Hematopoietic multipotent progenitor cell (in vitro differentiated cells): ENCODE data around the gene AP3S2. TPM values are rescaled to one million over a fixed set of nuclear protein-coding genes. Genes with fewer than 3 reads are reported as not detected.
"Not testable (repeated sequence)": the region's sequence is repeated elsewhere in the genome, so short reads cannot be mapped to it uniquely, and the experiment has no call there.

Experiments
- DNase-seq, 3 donors: peaks; one replicate each; pipeline ENCODE4 v3.0.0-alpha.2; 2011 to 2015; ENCODE audit warnings: low read depth in 2 of 3, low spot score in 2 of 3
- small RNA-seq: library from RNA; depleted of rRNA; stranded (forward); fragments of <200 nt; gene quantifications from one replicate; pipeline ENCODE3, GENCODE V24; 2012
- total RNA-seq: library from RNA; depleted of rRNA; stranded (reverse); fragments of >200 nt; gene quantifications from one replicate; pipeline ENCODE4 v1.2.3, GENCODE V29; 2012

Gene AP3S2
- total RNA-seq, 1 donor, result 20.2 TPM

GRCh38 chr15:89783861-89784685 lies 109.7 kb downstream of the AP3S2 start:
- DNase-seq, result no peak

- DNase-seq, result no peak
Measured at GRCh38 chr15:89783111-89783860, 110.5 kb downstream of the AP3S2 start.

GRCh38 chr15:89782619-89782950 lies 111.2 kb downstream of the AP3S2 start:
- DNase-seq, result not testable (repeated sequence)

- DNase-seq, result no peak
Measured at GRCh38 chr15:89781891-89782618, 111.7 kb downstream of the AP3S2 start.

- DNase-seq, result peak in 2 of 3 donors; percentile 24 to 35
Measured at GRCh38 chr15:89781055-89781454, 112.7 kb downstream of the AP3S2 start.

- DNase-seq, result no peak
Measured at GRCh38 chr15:89780601-89781000, 113.2 kb downstream of the AP3S2 start.

Small RNAs within 50 kb of the gene (small RNA-seq; reads per million reads assigned to genes)
- not detected for gene MIR5009
- 0.20 reads per million for gene MIR5094
- gene RNU6-1111P, result not detected
- not detected for gene RNU7-111P

Other genes with a start within 250 kb of the AP3S2 start
- gene KIF7, start 238.5 kb downstream of the AP3S2 start, total RNA-seq, result 13.2 TPM
- under 0.01 TPM for gene PLIN1, start 214.6 kb downstream of the AP3S2 start, total RNA-seq
- gene PEX11A, start 203.2 kb downstream of the AP3S2 start, total RNA-seq, result 9.7 TPM
- gene WDR93, start 203.2 kb downstream of the AP3S2 start, total RNA-seq, result 0.27 TPM
- gene MESP1, start 142.7 kb downstream of the AP3S2 start, total RNA-seq, result 1.3 TPM
- gene MESP2, start 117.7 kb downstream of the AP3S2 start, total RNA-seq, result under 0.01 TPM
- gene ANPEP, start 79.1 kb downstream of the AP3S2 start, total RNA-seq, result 93.7 TPM
- 2.2 TPM for gene ARPIN, start 19.0 kb upstream of the AP3S2 start, total RNA-seq
- gene ZNF710, start 107.3 kb upstream of the AP3S2 start, total RNA-seq, result 29.1 TPM
- 174 TPM for gene IDH2, start 208.5 kb upstream of the AP3S2 start, total RNA-seq